T-helper 1 cell treated with Interleukin-12 subunit alpha and Interleukin-12 subunit beta and Interleukin-4 antibody, amounts not matched to agents 30 μg/mL and 1 μg/mL, for 36 hours (primary cell): ENCODE results near the gene RELT.

ENCODE experiments used
- H3K27ac Mint-ChIP-seq: one replicate; pipeline ENCODE4 v1.8.0; 2021; ENCODE audit warnings: mild to moderate bottlenecking, mixed read lengths
- H3K27me3 Mint-ChIP-seq: one replicate; pipeline ENCODE4 v1.8.0; 2021; ENCODE audit warnings: low read depth, mixed read lengths
- H3K36me3 Mint-ChIP-seq: one replicate; pipeline ENCODE4 v1.8.0; 2021; ENCODE audit warnings: low read depth, mixed read lengths
- H3K4me1 Mint-ChIP-seq: one replicate; pipeline ENCODE4 v1.8.0; 2021; ENCODE audit warnings: low read depth, mixed read lengths
- H3K4me3 Mint-ChIP-seq: one replicate; pipeline ENCODE4 v1.8.0; 2021; ENCODE audit warnings: mild to moderate bottlenecking, moderate library complexity, mixed read lengths
- H3K9me3 Mint-ChIP-seq: one replicate; pipeline ENCODE4 v1.8.0; 2021; ENCODE audit warnings: mixed read lengths

The RELT gene

DNA sequence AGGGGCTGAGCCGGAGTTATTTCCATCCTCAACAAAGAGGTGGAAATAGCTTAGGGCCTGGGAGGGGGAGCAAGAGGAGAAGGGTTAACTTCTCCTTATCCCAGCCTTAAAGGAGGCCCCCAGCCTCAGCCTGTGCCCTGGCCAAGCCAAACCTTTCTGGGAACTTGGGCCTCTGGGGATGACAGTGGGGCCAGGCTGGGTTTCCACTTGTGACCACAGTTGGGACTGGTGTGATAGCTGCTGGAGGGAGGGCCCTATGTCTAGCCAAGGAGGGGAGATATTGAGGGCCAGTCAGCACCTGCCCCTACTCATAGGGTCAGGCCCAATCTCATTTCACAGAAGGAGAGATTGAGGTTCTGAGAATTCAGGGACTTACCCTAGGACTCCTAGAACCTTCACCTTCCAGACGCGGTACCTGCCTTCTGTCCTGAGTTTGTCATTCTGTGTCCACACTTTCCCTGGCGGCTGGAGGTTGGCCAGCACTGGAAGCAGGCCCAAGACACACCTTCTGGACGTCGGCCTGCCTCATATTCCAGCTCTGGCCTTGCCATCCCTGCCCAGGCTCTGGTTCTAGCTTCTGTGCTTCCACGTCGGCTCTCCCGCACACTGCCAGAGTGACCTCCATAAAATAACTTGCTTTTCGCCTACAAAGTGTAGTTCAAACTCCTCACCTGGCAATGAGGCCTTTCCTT, 3.1 kb downstream of the RELT start:
- H3K27ac Mint-ChIP-seq, result peak overlapping the region; percentile 63
- no peaks in the 10 kb centered on the region for H3K9me3 Mint-ChIP-seq
- peaks cover 6% of the 10 kb centered on the region for H3K36me3 Mint-ChIP-seq
- H3K4me1 Mint-ChIP-seq, result peaks cover 51% of the 10 kb centered on the region
- no peaks in the 10 kb centered on the region for H3K27me3 Mint-ChIP-seq
- no peak overlapping the region for H3K4me3 Mint-ChIP-seq

DNA sequence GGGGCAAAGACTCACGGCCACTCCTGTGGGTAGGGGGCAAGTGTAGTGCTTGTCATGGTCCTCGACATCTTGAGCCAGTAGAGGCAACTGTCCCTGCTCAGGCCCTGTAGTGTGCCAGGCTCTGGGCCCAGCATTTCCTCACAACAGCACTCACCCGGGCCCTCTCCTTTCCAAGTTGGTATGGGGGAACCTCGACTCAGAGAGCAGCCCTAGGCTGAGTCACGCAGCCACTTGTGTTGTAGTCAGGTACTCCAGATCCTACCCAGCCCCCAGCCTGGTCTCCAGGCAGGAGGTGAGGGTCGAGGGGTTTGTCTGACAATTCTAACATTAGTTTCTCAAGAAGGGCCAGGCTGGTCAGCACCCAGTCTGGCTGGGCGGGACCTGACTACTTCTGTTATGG, 4.1 kb downstream of the RELT start:
- H3K27me3 Mint-ChIP-seq, result no peaks in the 10 kb centered on the region
- H3K27ac Mint-ChIP-seq, result no peak overlapping the region
- no peaks in the 10 kb centered on the region for H3K9me3 Mint-ChIP-seq
- peaks cover 59% of the 10 kb centered on the region for H3K4me1 Mint-ChIP-seq
- H3K4me3 Mint-ChIP-seq, result no peak overlapping the region
- peaks cover 6% of the 10 kb centered on the region for H3K36me3 Mint-ChIP-seq

GRCh38 chr11:73380897-73381410, 4.8 kb downstream of the RELT start:
- no peak overlapping the region for H3K4me3 Mint-ChIP-seq
- H3K4me1 Mint-ChIP-seq, result peaks cover 59% of the 10 kb centered on the region
- H3K36me3 Mint-ChIP-seq, result peaks cover 6% of the 10 kb centered on the region
- no peaks in the 10 kb centered on the region for H3K9me3 Mint-ChIP-seq
- no peaks in the 10 kb centered on the region for H3K27me3 Mint-ChIP-seq
- H3K27ac Mint-ChIP-seq, result no peak overlapping the region

- Mint-ChIP-seq H3K36me3 (peaks cover 6% of the 10 kb centered on the region), H3K4me1 (peaks cover 64% of the 10 kb centered on the region), H3K9me3 (no peaks in the 10 kb centered on the region), H3K4me3 (no peak overlapping the region), H3K27me3 (no peaks in the 10 kb centered on the region), H3K27ac (no peak overlapping the region)
These were observed 5.4 kb downstream of the RELT start for GRCh38 chr11:73381589-73381988.

- peaks cover 63% of the 10 kb centered on the region for H3K4me1 Mint-ChIP-seq
- no peaks in the 10 kb centered on the region for H3K9me3 Mint-ChIP-seq
- H3K27me3 Mint-ChIP-seq, result no peaks in the 10 kb centered on the region
- H3K4me3 Mint-ChIP-seq, result no peak overlapping the region
- H3K36me3 Mint-ChIP-seq, result peaks cover 3% of the 10 kb centered on the region
- peak overlapping the region; percentile 6 for H3K27ac Mint-ChIP-seq
These were observed 6.0 kb downstream of the RELT start for GRCh38 chr11:73382183-73382582.

GRCh38 chr11:73382747-73383146, 6.5 kb downstream of the RELT start:
- Mint-ChIP-seq H3K27me3 (no peaks in the 10 kb centered on the region), H3K36me3 (peaks cover 3% of the 10 kb centered on the region), H3K4me1 (peaks cover 61% of the 10 kb centered on the region), H3K4me3 (no peak overlapping the region), H3K9me3 (no peaks in the 10 kb centered on the region), H3K27ac (no peak overlapping the region)

- Mint-ChIP-seq H3K4me1 (peaks cover 58% of the 10 kb centered on the region), H3K36me3 (peaks cover 3% of the 10 kb centered on the region), H3K27ac (peak overlapping the region; percentile 46), H3K9me3 (no peaks in the 10 kb centered on the region), H3K27me3 (no peaks in the 10 kb centered on the region), H3K4me3 (no peak overlapping the region)
These were observed 7.3 kb downstream of the RELT start for GRCh38 chr11:73383249-73384124.

GRCh38 chr11:73384125-73384441, 7.9 kb downstream of the RELT start:
- H3K4me3 Mint-ChIP-seq, result peak overlapping the region; percentile 12
- H3K27ac Mint-ChIP-seq, result peak overlapping the region; percentile 78
- H3K36me3 Mint-ChIP-seq, result peaks cover 3% of the 10 kb centered on the region
- H3K4me1 Mint-ChIP-seq, result peaks cover 55% of the 10 kb centered on the region
- H3K27me3 Mint-ChIP-seq, result no peaks in the 10 kb centered on the region
- H3K9me3 Mint-ChIP-seq, result no peaks in the 10 kb centered on the region

DNA sequence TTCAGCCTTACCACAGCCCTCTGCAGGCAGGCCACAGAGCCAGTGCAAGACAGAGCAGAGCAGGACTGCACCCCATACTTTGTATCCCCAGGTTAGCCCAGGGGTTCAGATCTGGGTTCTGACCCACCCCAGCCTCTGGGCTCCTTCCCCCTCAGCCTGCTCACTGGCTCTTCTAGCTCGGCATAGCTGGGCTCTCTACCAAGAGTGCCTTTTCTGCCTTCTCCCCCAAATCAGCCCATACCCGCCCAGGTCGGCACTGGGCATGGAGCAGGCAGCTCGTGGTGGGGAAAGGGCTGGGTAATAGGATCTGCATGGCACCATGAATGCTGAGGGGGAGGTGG, 8.3 kb downstream of the RELT start:
- H3K4me3 Mint-ChIP-seq, result peak overlapping the region; percentile 74
- H3K36me3 Mint-ChIP-seq, result peaks cover 3% of the 10 kb centered on the region
- H3K9me3 Mint-ChIP-seq, result no peaks in the 10 kb centered on the region
- H3K27ac Mint-ChIP-seq, result peak overlapping the region; percentile 78
- no peaks in the 10 kb centered on the region for H3K27me3 Mint-ChIP-seq
- H3K4me1 Mint-ChIP-seq, result peaks cover 54% of the 10 kb centered on the region

DNA sequence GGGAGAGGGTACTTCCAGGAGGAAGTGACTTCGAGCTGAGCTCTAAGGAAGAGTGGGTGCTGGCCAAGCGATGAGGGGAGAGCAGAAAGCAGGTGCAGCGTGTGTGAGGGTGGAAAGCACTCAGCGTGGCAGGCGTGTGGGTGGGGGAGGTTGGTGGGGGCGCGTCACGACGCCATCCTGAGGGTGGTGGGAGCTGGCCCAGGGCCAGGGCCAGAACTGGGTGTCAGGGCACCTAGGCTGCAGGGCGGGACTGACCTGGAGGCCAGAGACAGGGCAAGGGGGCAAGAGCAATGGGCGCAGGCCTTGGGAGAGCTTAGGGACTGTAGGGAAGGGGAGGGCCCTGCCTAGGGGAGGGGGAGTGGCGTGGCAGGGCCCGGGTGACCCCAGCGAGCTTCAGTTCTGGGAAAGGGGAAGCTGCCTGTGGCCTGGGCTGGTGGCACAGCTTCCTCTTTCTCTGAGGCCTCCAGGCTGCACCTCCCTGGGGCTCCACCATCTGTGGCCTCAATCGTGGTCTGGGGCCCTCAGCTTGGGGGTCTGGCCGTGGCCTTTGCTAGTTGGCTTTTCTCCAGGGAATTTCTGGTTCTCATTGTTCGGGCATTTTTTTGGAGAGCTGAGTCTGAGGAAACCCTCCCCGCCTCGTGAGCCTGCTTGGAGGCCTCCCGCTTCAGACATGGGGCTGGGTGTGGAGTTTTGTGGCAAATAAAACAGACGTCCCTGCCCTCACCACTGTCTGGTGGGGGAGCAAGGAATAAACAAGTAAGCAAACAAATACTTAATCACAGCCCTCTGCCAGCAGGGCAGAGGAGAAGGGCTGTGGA, 8.9 kb downstream of the RELT start:
- H3K36me3 Mint-ChIP-seq, result peaks cover 2% of the 10 kb centered on the region
- no peaks in the 10 kb centered on the region for H3K27me3 Mint-ChIP-seq
- H3K27ac Mint-ChIP-seq, result peak overlapping the region; percentile 78
- peak overlapping the region; percentile 74 for H3K4me3 Mint-ChIP-seq
- no peaks in the 10 kb centered on the region for H3K9me3 Mint-ChIP-seq
- peaks cover 56% of the 10 kb centered on the region for H3K4me1 Mint-ChIP-seq

GRCh38 chr11:73386016-73386415, 9.8 kb downstream of the RELT start:
- H3K9me3 Mint-ChIP-seq, result no peaks in the 10 kb centered on the region
- peaks cover 2% of the 10 kb centered on the region for H3K36me3 Mint-ChIP-seq
- H3K4me1 Mint-ChIP-seq, result peaks cover 55% of the 10 kb centered on the region
- H3K27me3 Mint-ChIP-seq, result no peaks in the 10 kb centered on the region
- peak overlapping the region; percentile 74 for H3K4me3 Mint-ChIP-seq
- peak overlapping the region; percentile 78 for H3K27ac Mint-ChIP-seq

- H3K27me3 Mint-ChIP-seq, result no peaks in the 10 kb centered on the region
- H3K9me3 Mint-ChIP-seq, result no peaks in the 10 kb centered on the region
- H3K4me1 Mint-ChIP-seq, result peaks cover 52% of the 10 kb centered on the region
- peaks cover 2% of the 10 kb centered on the region for H3K36me3 Mint-ChIP-seq
- peak overlapping the region; percentile 7 for H3K4me3 Mint-ChIP-seq
- H3K27ac Mint-ChIP-seq, result peak overlapping the region; percentile 78
These were observed 10.3 kb downstream of the RELT start for GRCh38 chr11:73386546-73386945.

GRCh38 chr11:73387594-73388264, 11.5 kb downstream of the RELT start:
- H3K4me3 Mint-ChIP-seq, result no peak overlapping the region
- no peaks in the 10 kb centered on the region for H3K27me3 Mint-ChIP-seq
- H3K9me3 Mint-ChIP-seq, result no peaks in the 10 kb centered on the region
- H3K36me3 Mint-ChIP-seq, result peaks cover 2% of the 10 kb centered on the region
- peak overlapping the region; percentile 77 for H3K27ac Mint-ChIP-seq
- peaks cover 43% of the 10 kb centered on the region for H3K4me1 Mint-ChIP-seq
